PC-9 (cell line): ENCODE data around the gene LRFN2. TPM values are rescaled to one million over a fixed set of nuclear protein-coding genes. Genes with fewer than 3 reads are reported as not detected.

Experiments
- BruUV-seq: library from RNA; stranded (reverse); fragments of 400-500 nt; replicated peaks from 2 replicates; lab custom pipeline; 2021; lab: Mats Ljungman, UMichigan
- CTCF ChIA-PET: fragments of 300-600 bp; sonication (Branson Sonifier 250); formaldehyde crosslinking; loops from one replicate; lab custom pipeline; 2022; ENCODE audit warnings: antibody characterized with exemption; lab: Charles Lee
- POLR2A ChIA-PET: fragments of 300-600 bp; sonication (Branson Sonifier 250); formaldehyde crosslinking; loops from one replicate; lab custom pipeline; 2022; ENCODE audit warnings: antibody characterized with exemption; ENCODE audit not compliant: unreplicated experiment; lab: Charles Lee
- DNase-seq, 2 experiments: peaks; one replicate each; pipeline versions ENCODE4 v3.0.0 to v3.0.0-alpha.2; 2015 to 2022; ENCODE audit warnings: mixed read lengths in 1 of 2
- H2AFZ ChIP-seq: fragments of 200-600 bp; sonication (generic); 2 replicates; pipeline ENCODE4 v1.8.1; 2017; ENCODE audit warnings: antibody characterized with exemption
- H3F3A ChIP-seq: fragments of 200-600 bp; sonication (generic); 2 replicates; pipeline ENCODE4 v1.8.1; 2017; ENCODE audit warnings: antibody characterized with exemption, mild to moderate bottlenecking, low read depth; ENCODE audit not compliant: insufficient read depth
- H3K27ac ChIP-seq: fragments of 200-600 bp; sonication (generic); 2 replicates; pipeline ENCODE4 v1.6.1; 2016; ENCODE audit warnings: mixed run types
- H3K27me3 ChIP-seq: fragments of 200-600 bp; sonication (generic); 2 replicates; pipeline ENCODE4 v1.6.1; 2016; ENCODE audit warnings: low read depth, mixed run types; ENCODE audit not compliant: insufficient read depth
- H3K36me3 ChIP-seq: fragments of 200-600 bp; sonication (generic); 2 replicates; pipeline ENCODE4 v1.6.1; 2016; ENCODE audit warnings: low read depth, mixed run types
- H3K4me1 ChIP-seq: fragments of 200-600 bp; sonication (generic); replicated peaks from 2 replicates; pipeline ENCODE4 v1.6.1; 2016; ENCODE audit warnings: mixed run types; ENCODE audit not compliant: insufficient read depth
- H3K4me2 ChIP-seq: fragments of 200-600 bp; sonication (generic); 2 replicates; pipeline ENCODE4 v1.6.1; 2017; ENCODE audit warnings: mixed run types
- H3K4me3 ChIP-seq: fragments of 200-600 bp; sonication (generic); 2 replicates; pipeline ENCODE4 v1.6.1; 2016; ENCODE audit warnings: mixed run types
- H3K79me2 ChIP-seq: fragments of 200-600 bp; sonication (generic); 2 replicates; pipeline ENCODE4 v1.6.1; 2017; ENCODE audit warnings: low read depth, mixed run types
- H3K9me2 ChIP-seq: fragments of 200-600 bp; sonication (generic); 2 replicates; pipeline ENCODE4 v1.8.1; 2017; ENCODE audit warnings: mild to moderate bottlenecking; ENCODE audit not compliant: insufficient read depth
- H3K9me3 ChIP-seq: fragments of 200-600 bp; sonication (generic); 2 replicates; pipeline ENCODE4 v1.8.1; 2016; ENCODE audit warnings: low read depth; ENCODE audit not compliant: insufficient read depth
- H4K20me1 ChIP-seq: fragments of 200-600 bp; sonication (generic); 2 replicates; pipeline ENCODE4 v1.8.1; 2017; ENCODE audit not compliant: insufficient read depth
- EZH2 ChIP-seq: fragments of 200-600 bp; sonication (generic); IDR thresholded peaks from 2 replicates; pipeline ENCODE4 v1.8.0; 2017; ENCODE audit warnings: antibody characterized with exemption, low read depth
- intact Hi-C: fragments of 100-400 bp; cut with micrococcal nuclease; formaldehyde crosslinking; loops from one replicate; pipeline ENCODE4 v1.10.0; 2022; ENCODE audit not compliant: unreplicated experiment
- total RNA-seq: library from RNA; stranded (reverse); gene quantifications from 2 replicates; pipeline ENCODE4 v1.2.3, GENCODE V29; 2021
- TF ChIP-seq, protein P1 (sequence below): fragments of 200-600 bp; sonication (generic); conservative IDR thresholded peaks from 2 replicates; pipeline ENCODE4 v1.6.1; 2017; ENCODE audit warnings: mixed run types, antibody characterized with exemption, mild to moderate bottlenecking, moderate library complexity

The LRFN2 gene
- total RNA-seq, 1 experiment from 2014 or later = not detected

DNA sequence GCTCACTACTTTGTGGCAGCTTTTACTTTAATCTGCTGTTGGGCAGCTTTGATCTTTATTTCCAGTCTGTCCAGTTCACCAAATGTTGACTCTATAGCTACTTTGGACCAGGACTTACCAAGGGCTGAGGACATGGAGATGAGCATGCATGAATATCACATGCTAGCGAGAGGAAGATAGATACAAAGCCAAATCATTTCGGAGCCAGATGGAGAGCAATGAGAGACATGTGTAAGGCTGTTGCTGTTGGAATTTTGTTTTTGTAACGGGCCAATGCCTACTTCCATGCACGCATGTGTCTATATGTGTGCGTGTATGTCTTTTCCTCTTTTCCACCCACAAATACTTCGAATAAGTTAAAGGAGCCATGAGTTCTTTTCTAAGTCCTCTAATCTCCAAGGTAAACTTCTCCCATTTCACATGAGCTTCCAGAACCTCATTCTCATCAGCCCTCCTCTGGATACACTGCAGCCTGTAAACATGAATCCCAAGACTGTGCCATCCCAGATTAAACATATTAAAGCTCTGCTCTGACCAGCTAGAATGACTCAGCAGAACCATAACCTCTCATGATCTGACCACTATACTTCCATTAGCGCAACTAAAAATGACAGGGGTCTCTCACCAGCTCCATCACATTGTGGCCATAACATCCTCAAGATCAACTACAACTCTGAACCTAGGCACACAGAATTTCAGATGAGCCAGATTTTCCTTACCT is 160.7 kb downstream of the LRFN2 start:
- Histone ChIP-seq H3K27ac (no peak overlapping the region), H3F3A (no peaks in the 10 kb centered on the region), H3K27me3 (peaks cover 34% of the 10 kb centered on the region), H3K36me3 (no peaks in the 10 kb centered on the region), H3K4me1 (no peaks in the 10 kb centered on the region), H2AFZ (no peak overlapping the region), H3K4me3 (no peak overlapping the region), H3K4me2 (no peak overlapping the region), H4K20me1 (no peaks in the 10 kb centered on the region), H3K79me2 (no peaks in the 10 kb centered on the region), H3K9me3 (no peaks in the 10 kb centered on the region), H3K9me2 (no peaks in the 10 kb centered on the region)
- BruUV-seq = no TSS peak
- CTCF ChIA-PET = no interaction called here
- TF ChIP-seq, protein P1, sequence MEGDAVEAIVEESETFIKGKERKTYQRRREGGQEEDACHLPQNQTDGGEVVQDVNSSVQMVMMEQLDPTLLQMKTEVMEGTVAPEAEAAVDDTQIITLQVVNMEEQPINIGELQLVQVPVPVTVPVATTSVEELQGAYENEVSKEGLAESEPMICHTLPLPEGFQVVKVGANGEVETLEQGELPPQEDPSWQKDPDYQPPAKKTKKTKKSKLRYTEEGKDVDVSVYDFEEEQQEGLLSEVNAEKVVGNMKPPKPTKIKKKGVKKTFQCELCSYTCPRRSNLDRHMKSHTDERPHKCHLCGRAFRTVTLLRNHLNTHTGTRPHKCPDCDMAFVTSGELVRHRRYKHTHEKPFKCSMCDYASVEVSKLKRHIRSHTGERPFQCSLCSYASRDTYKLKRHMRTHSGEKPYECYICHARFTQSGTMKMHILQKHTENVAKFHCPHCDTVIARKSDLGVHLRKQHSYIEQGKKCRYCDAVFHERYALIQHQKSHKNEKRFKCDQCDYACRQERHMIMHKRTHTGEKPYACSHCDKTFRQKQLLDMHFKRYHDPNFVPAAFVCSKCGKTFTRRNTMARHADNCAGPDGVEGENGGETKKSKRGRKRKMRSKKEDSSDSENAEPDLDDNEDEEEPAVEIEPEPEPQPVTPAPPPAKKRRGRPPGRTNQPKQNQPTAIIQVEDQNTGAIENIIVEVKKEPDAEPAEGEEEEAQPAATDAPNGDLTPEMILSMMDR = no peak
- no peak for TF ChIP-seq EZH2
- intact Hi-C loops = no loop called here
- no peak for DNase-seq
- POLR2A ChIA-PET = no interaction called here

DNA sequence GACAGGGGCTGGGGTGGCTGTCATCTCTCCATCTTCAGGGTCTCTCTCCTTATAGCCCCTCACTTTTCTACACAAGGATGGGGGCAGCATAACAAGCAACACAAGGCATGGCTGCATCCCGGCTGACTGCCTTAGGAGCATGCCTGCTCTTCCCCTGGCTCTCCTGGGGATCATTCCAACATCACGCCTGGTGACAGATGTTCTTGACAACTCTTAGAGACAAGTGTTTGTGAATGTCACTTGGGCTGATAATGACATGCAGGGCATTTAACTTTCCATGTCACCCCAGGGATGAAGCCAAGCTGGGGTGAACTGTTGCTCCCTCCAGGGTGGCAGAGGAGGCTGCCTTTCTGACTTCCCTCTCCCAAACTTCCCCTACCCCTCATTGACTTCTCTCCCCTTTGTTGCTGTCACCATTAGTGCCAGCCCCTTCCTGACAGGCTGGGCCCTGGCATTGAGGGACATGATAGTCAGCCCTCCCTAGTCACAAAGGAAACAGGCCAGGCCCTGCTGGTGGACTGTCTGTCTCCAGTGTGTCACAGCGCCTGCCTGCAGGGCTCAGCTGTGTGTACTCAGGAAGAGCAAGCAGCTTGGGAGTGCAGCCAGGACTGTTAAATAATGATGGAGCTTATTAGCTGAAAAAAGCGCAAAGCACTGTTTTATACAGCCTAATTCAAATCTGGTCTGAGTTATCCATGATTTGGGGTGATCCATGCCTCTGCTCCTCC is 161.8 kb downstream of the LRFN2 start:
- Histone ChIP-seq H3K79me2 (no peaks in the 10 kb centered on the region), H3K27ac (no peak overlapping the region), H3K4me1 (no peaks in the 10 kb centered on the region), H4K20me1 (no peaks in the 10 kb centered on the region), H3K36me3 (no peaks in the 10 kb centered on the region), H3K4me3 (no peak overlapping the region), H3K27me3 (peaks cover 25% of the 10 kb centered on the region), H3K9me2 (no peaks in the 10 kb centered on the region), H3K4me2 (no peak overlapping the region), H3F3A (no peaks in the 10 kb centered on the region), H2AFZ (no peak overlapping the region), H3K9me3 (no peaks in the 10 kb centered on the region)
- ChIA-PET CTCF (no interaction called here), POLR2A (no interaction called here)
- intact Hi-C loops = no loop called here
- no TSS peak for BruUV-seq
- DNase-seq = no peak
- TF ChIP-seq, protein P1 = no peak
- TF ChIP-seq EZH2 = no peak

DNA sequence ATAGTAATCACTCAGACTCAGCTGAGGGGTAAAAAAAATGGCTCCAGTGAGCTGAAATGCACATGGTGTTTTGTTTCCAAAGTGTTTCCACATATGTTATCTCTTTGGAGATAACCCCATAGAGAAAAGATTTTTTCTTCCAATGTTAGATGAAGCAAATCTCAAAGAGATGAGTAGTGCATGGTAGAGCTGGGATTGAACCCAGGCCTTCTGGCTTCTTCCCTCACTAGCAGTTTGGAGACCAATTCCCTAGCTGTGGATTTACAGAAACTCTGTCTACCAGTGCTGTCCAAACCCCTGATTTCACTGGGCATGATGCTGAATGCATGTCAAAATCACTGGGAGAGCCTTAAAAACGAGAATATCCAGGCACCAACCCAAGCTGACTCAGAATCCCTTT is 165.1 kb downstream of the LRFN2 start:
- H3K4me2 ChIP-seq = no peak overlapping the region
- peaks cover 44% of the 10 kb centered on the region for H3K27me3 ChIP-seq
- H3K4me3 ChIP-seq = no peak overlapping the region
- H3K9me3 ChIP-seq = no peaks in the 10 kb centered on the region
- H3K27ac ChIP-seq = no peak overlapping the region
- H3K79me2 ChIP-seq = no peaks in the 10 kb centered on the region
- no peaks in the 10 kb centered on the region for H4K20me1 ChIP-seq
- no peaks in the 10 kb centered on the region for H3F3A ChIP-seq
- H3K9me2 ChIP-seq = no peaks in the 10 kb centered on the region
- no TSS peak for BruUV-seq
- ChIA-PET POLR2A (no interaction called here), CTCF (no interaction called here)
- no peak for DNase-seq
- intact Hi-C loops = no loop called here
- no peaks in the 10 kb centered on the region for H3K4me1 ChIP-seq
- TF ChIP-seq, protein P1 = no peak
- no peak for TF ChIP-seq EZH2
- H2AFZ ChIP-seq = no peak overlapping the region
- H3K36me3 ChIP-seq = no peaks in the 10 kb centered on the region
